Measurements from ENCODE around the gene JAG2.
A peak's percentile ranks its signal among the peaks of the same experiment; 100 is the strongest.

The JAG2 gene

GRCh38 chr14:105123981-105124765, 44.4 kb downstream of the JAG2 start:
- TF ChIP-seq POU6F1 (CRISPR knock-in tag; IDR thresholded peaks at IDR 0.05; ENCODE audit: borderline replicate concordance, low read depth) (no peak), CSRNP3 (CRISPR knock-in tag; IDR thresholded peaks at IDR 0.05) (no peak), ZFP3 (CRISPR knock-in tag; IDR thresholded peaks at IDR 0.05) (no peak)
- ATAC-seq = no peak

GRCh38 chr14:105123064-105123665, 45.4 kb downstream of the JAG2 start:
- TF ChIP-seq POU6F1 (CRISPR knock-in tag; IDR thresholded peaks at IDR 0.05; ENCODE audit: borderline replicate concordance, low read depth) (no peak), CREB5 (CRISPR knock-in tag; IDR thresholded peaks at IDR 0.05; ENCODE audit: low read depth) (no peak), ZC3H10 (CRISPR knock-in tag; IDR thresholded peaks at IDR 0.05) (no peak), TOX (CRISPR knock-in tag; IDR thresholded peaks at IDR 0.05; ENCODE audit: borderline replicate concordance) (no peak), PPARA (CRISPR knock-in tag; IDR thresholded peaks at IDR 0.05; ENCODE audit: borderline replicate concordance) (no peak), ZFP30 (CRISPR knock-in tag; IDR thresholded peaks at IDR 0.05) (no peak), TSHZ2 (CRISPR knock-in tag; IDR thresholded peaks at IDR 0.05) (no peak)
- no peak for ATAC-seq

GRCh38 chr14:105120056-105120455, 48.5 kb downstream of the JAG2 start:
- peak; percentile 35; the same call in 1 of the 3 replicates for ATAC-seq
- TF ChIP-seq POU6F1 (CRISPR knock-in tag; IDR thresholded peaks at IDR 0.05; ENCODE audit: borderline replicate concordance, low read depth) = no peak
- no peak for TF ChIP-seq BACH2 (CRISPR knock-in tag; IDR thresholded peaks at IDR 0.05; ENCODE audit: borderline replicate concordance)
- no peak for TF ChIP-seq CSDC2 (CRISPR knock-in tag; IDR thresholded peaks at IDR 0.05)
- no peak for TF ChIP-seq ARNTL (CRISPR knock-in tag; IDR thresholded peaks at IDR 0.05; ENCODE audit: borderline replicate concordance, low read depth)
- no peak for TF ChIP-seq TSHZ2 (CRISPR knock-in tag; IDR thresholded peaks at IDR 0.05)
